K562 (cell line): ENCODE results near the gene CDAN1. TPM values are rescaled to one million over a fixed set of nuclear protein-coding genes. Genes with fewer than 3 reads are reported as not detected.
A peak's percentile ranks its signal among the peaks of the same experiment; 100 is the strongest.

Source experiments
- ATAC-seq: fragments of 200-7000 bp; cut with Tn5 transposase; 3 replicates; pipeline ENCODE4 v1.9.1; 2020; ENCODE audit warnings: moderate library complexity
- BruUV-seq: library from RNA; stranded (reverse); fragments of 400-500 nt; replicated peaks from 2 replicates; lab custom pipeline; 2021; lab: Mats Ljungman, UMichigan
- CTCF ChIA-PET: fragments of 300-600 bp; formaldehyde crosslinking; extraction: SDS; loops from one replicate; lab custom pipeline; 2021; ENCODE audit warnings: low intra/inter-chr PET ratio; lab: Yijun Ruan, JAX
- POLR2A ChIA-PET: fragments of 300-600, 350-650 bp; sonication (Branson Sonifier 250); formaldehyde crosslinking; extraction: SDS; loops from one replicate; lab custom pipeline; 2021; ENCODE audit warnings: antibody characterized with exemption, inconsistent platforms; lab: Yijun Ruan, JAX
- DNase-seq, 4 experiments: peaks; one replicate each; pipeline versions ENCODE4 v3.0.0 to v3.0.0-alpha.2; 2011 to 2018; ENCODE audit warnings: low spot score in 3 of 4, mixed read lengths in 3 of 4; ENCODE audit errors: extremely low read depth in 1 of 4
- FAIRE-seq: peaks from 2 replicates; lab custom pipeline; 2011; peaks lifted over from hg19 to GRCh38; lab: Jason Lieb, UNC
- H2AFZ ChIP-seq: 2 replicates; pipeline ENCODE4 v1.6.0; 2011; ENCODE audit warnings: low read depth, low read length, control low read depth, inconsistent platforms
- H3K27ac ChIP-seq: fragments of 200-600 bp; 3 replicates; pipeline ENCODE4 v1.8.0; 2011; ENCODE audit warnings: low read depth, mild to moderate bottlenecking, control low read depth, inconsistent platforms, low read length, moderate library complexity, mixed read lengths; ENCODE audit errors: extremely low read depth
- H3K27me3 ChIP-seq, 2 experiments: fragments of 300-600 bp in 1 of 2; 2 replicates in 1 of 2; 3 replicates in 1 of 2; pipeline versions ENCODE4 v1.6.0 to v1.8.0; 2011; ENCODE audit warnings: inconsistent platforms in 2 of 2, low read length in 2 of 2, mild to moderate bottlenecking in 1 of 2, mixed read lengths in 1 of 2, moderate library complexity in 1 of 2; ENCODE audit not compliant: control insufficient read depth in 2 of 2, insufficient read depth in 2 of 2
- H3K36me3 ChIP-seq: fragments of 300-600 bp; 3 replicates; pipeline ENCODE4 v1.8.0; 2011; ENCODE audit warnings: mild to moderate bottlenecking, low read length, inconsistent platforms; ENCODE audit not compliant: control insufficient read depth, insufficient read depth
- H3K4me1 ChIP-seq, 2 experiments: fragments of 200-600 bp in 1 of 2; replicated peaks in 1 of 2; 2 replicates in 1 of 2; 3 replicates in 1 of 2; pipeline versions ENCODE4 v1.5.1 to v1.8.0; 2011; ENCODE audit warnings: inconsistent platforms in 2 of 2, low read length in 2 of 2, mild to moderate bottlenecking in 1 of 2, mixed read lengths in 1 of 2, moderate library complexity in 1 of 2; ENCODE audit not compliant: control insufficient read depth in 2 of 2, insufficient read depth in 2 of 2
- H3K4me2 ChIP-seq: 2 replicates; pipeline ENCODE4 v1.6.1; 2011; ENCODE audit warnings: low read length, control low read depth, inconsistent platforms, mixed read lengths; ENCODE audit not compliant: insufficient read depth
- H3K4me3 ChIP-seq: fragments of 200-600 bp; sonication (generic), shearing (Covaris generic); 2 replicates; pipeline ENCODE4 v1.5.1; 2016; ENCODE audit warnings: control low read depth, inconsistent platforms
- H3K79me2 ChIP-seq: fragments of 200-600 bp; 3 replicates; pipeline ENCODE4 v1.8.0; 2011; ENCODE audit warnings: low read length, inconsistent platforms; ENCODE audit not compliant: control insufficient read depth, insufficient read depth
- H3K9ac ChIP-seq, 2 experiments: 2 replicates each; pipeline versions ENCODE4 v1.6.0 to v1.6.1; 2011; ENCODE audit warnings: low read depth in 2 of 2, low read length in 2 of 2, control low read depth in 1 of 2, inconsistent platforms in 1 of 2, mild to moderate bottlenecking in 1 of 2, mixed read lengths in 1 of 2; ENCODE audit not compliant: insufficient read depth in 1 of 2
- H3K9me1 ChIP-seq: one replicate; pipeline ENCODE4 v1.6.0; 2011; ENCODE audit warnings: inconsistent platforms, mild to moderate bottlenecking, low read length, moderate library complexity; ENCODE audit not compliant: control insufficient read depth, insufficient read depth
- H3K9me3 ChIP-seq: replicated peaks from 2 replicates; pipeline ENCODE4 v1.5.1; 2011; ENCODE audit warnings: low read depth, low read length, inconsistent platforms; ENCODE audit not compliant: control insufficient read depth, insufficient read depth
- H4K20me1 ChIP-seq: replicated peaks from 2 replicates; pipeline ENCODE4 v1.6.1; 2011; ENCODE audit warnings: low read length, inconsistent platforms, mixed read lengths; ENCODE audit not compliant: control insufficient read depth, insufficient read depth
- C11orf30 ChIP-seq: fragments of 450-650 bp; IDR thresholded peaks from 2 replicates; pipeline ENCODE4 v1.6.1; 2016; ENCODE audit warnings: low read depth, mild to moderate bottlenecking
- MAFF ChIP-seq: IDR thresholded peaks from 2 replicates; pipeline ENCODE4 v1.6.1; 2012; ENCODE audit warnings: low read length, improper control_type of control experiment
- NFE2 ChIP-seq: IDR thresholded peaks from 2 replicates; pipeline ENCODE4 v1.6.1; 2014; ENCODE audit warnings: antibody characterized with exemption, low read depth
- NFE2L1 ChIP-seq: fragments of 450-650 bp; IDR thresholded peaks from 2 replicates; pipeline ENCODE4 v1.6.1; 2016; ENCODE audit warnings: missing genetic modification characterization, low read depth, mild to moderate bottlenecking, missing compliant biosample characterization, moderate library complexity, borderline replicate concordance
- ZNF316 ChIP-seq: fragments of 450-650 bp; IDR thresholded peaks from 2 replicates; pipeline ENCODE4 v1.6.1; 2016
- ZNF384 ChIP-seq: IDR thresholded peaks from 2 replicates; pipeline ENCODE4 v1.6.1; 2012; ENCODE audit warnings: low read depth, low read length, improper control_type of control experiment
- ZNF778 ChIP-seq: fragments of 450-650 bp; formaldehyde crosslinking; IDR thresholded peaks from 2 replicates; pipeline ENCODE4 v1.4.0; 2020; ENCODE audit warnings: mild to moderate bottlenecking, moderate library complexity
- WGBS: fragments of 100-300 bp; shearing (Covaris generic); methylation state at CpG from one replicate; pipeline ENCODE4 v1.1.6; 2016; ENCODE audit warnings: low coverage, mixed read lengths; ENCODE audit not compliant: insufficient coverage; ENCODE audit errors: missing lambda C conversion rate; 5-methylcytosine and 5-hydroxymethylcytosine counted together
- in situ Hi-C: fragments of 300-500 bp; cut with MboI; formaldehyde crosslinking; loops from 4 replicates; pipeline ENCODE4 v1.15.0; 2018; ENCODE audit warnings: inconsistent platforms, mixed read lengths
- intact Hi-C: fragments of 100-400 bp; cut with micrococcal nuclease; formaldehyde crosslinking; loops from 2 replicates; pipeline ENCODE4 v1.14.2; 2022
- polyA plus RNA-seq, 8 experiments: library from polyadenylated mRNA; depleted of rRNA in 4 of 8; stranded (reverse) in 5 of 8; unstranded in 3 of 8; fragments of >200 nt; fragmentation: Nextera tagmentation in 2 of 8; fragmentation: Illumina TruSeq in 1 of 8; extraction: Ambion mirVana in 2 of 8; extraction: Trizol in 1 of 8; gene quantifications; 2 replicates each; pipeline versions ENCODE4 v1.2.1 to v1.2.3, GENCODE V29; 2011 to 2014; ENCODE audit warnings: inconsistent platforms in 1 of 8, missing spikeins in 1 of 8
- total RNA-seq, 7 experiments: library from RNA; depleted of rRNA in 6 of 7; stranded (reverse); fragments of >200 nt in 6 of 7; fragmentation: Illumina TruSeq in 2 of 7; extraction: Trizol in 2 of 7; gene quantifications; 2 replicates each; pipeline versions ENCODE4 v1.2.1 to v1.2.3, GENCODE V29; 2011 to 2021; ENCODE audit warnings: low replicate concordance in 1 of 7
- TF ChIP-seq, protein P1 (sequence below): fragments of 450-650 bp; IDR thresholded peaks from 2 replicates; pipeline ENCODE4 v1.6.1; 2018; ENCODE audit warnings: mild to moderate bottlenecking, low read depth; ENCODE audit not compliant: partially characterized antibody

CDAN1 gene
- total and polyA plus RNA-seq, 9 of the 15 experiments (the other 6 are each of a cell fraction or from before 2014, with no cell fraction given): 1.6 to 34.4 (median 13.8) TPM

DNA sequence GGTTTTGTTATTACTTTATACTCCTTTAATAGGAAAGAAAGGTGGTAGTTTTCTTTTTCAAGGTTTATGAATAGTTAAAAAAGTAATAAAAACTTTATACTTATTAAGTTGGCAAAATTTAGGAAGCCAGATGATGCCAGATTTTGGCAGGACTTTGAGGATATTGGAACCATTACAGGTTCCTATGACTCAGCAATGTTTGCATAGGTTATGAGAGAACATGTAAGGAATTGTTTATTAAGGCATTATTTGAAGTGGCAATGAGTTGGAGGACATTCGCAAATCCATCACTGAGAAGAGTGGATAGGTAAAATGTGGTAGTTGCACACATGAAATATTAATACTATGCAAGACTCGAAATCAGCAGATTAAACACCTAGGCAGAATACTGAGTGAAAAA lies 29.9 kb downstream of the CDAN1 start:
- in situ Hi-C loops: no loop called here
- no peak overlapping the region for H3K4me2 ChIP-seq
- no peak for ATAC-seq
- peak; percentile 26; the same call in 1 of the 2 replicates for TF ChIP-seq MAFF
- TF ChIP-seq ZNF778: no peak
- TF ChIP-seq, protein P1, sequence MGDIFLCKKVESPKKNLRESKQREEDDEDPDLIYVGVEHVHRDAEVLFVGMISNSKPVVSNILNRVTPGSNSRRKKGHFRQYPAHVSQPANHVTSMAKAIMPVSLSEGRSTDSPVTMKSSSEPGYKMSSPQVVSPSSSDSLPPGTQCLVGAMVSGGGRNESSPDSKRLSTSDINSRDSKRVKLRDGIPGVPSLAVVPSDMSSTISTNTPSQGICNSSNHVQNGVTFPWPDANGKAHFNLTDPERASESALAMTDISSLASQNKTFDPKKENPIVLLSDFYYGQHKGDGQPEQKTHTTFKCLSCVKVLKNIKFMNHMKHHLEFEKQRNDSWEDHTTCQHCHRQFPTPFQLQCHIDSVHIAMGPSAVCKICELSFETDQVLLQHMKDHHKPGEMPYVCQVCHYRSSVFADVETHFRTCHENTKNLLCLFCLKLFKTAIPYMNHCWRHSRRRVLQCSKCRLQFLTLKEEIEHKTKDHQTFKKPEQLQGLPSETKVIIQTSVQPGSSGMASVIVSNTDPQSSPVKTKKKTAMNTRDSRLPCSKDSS: no peak
- peak; percentile 32; the same call in 1 of the 2 replicates for TF ChIP-seq NFE2L1
- no peak for TF ChIP-seq ZNF384
- TF ChIP-seq C11orf30: peak; percentile 35; the same call in 1 of the 2 replicates
- TF ChIP-seq NFE2: peak; percentile 64
- TF ChIP-seq ZNF316: peak; percentile 62
- TF ChIP-seq, all 486 proteins: peak for 5
- no peak overlapping the region for H3K4me3 ChIP-seq
- H3K27ac ChIP-seq: no peak overlapping the region
- no peaks in the 10 kb centered on the region for H4K20me1 ChIP-seq
- BruUV-seq: no TSS peak
- DNase-seq (no peak), FAIRE-seq (no peak)
- no peaks in the 10 kb centered on the region for H3K9me3 ChIP-seq
- H2AFZ ChIP-seq: no peak overlapping the region
- no peak overlapping the region for H3K9ac ChIP-seq
- no peaks in the 10 kb centered on the region for H3K9me1 ChIP-seq
- WGBS: 55% methylated on average over 2 of the region's 2 CpGs
- ChIA-PET CTCF (interaction anchor here (1.1 kb wide), 1 partner anchor 491 kb away, joined by 3 read pairs; no protein-coding TSS in a partner anchor), POLR2A (no interaction called here)
- H3K79me2 ChIP-seq: no peaks in the 10 kb centered on the region
- no peaks in the 10 kb centered on the region for H3K27me3 ChIP-seq
- H3K36me3 ChIP-seq: no peaks in the 10 kb centered on the region
- intact Hi-C loops: loop anchor here (10.0 kb wide), 1 partner anchor 578 kb away; no protein-coding TSS in a partner anchor
- no peaks in the 10 kb centered on the region for H3K4me1 ChIP-seq
